ENCODE data around the gene DLX6. TPM values are rescaled to one million over a fixed set of nuclear protein-coding genes. Genes with fewer than 3 reads are reported as not detected.
A peak's percentile ranks its signal among the peaks of the same experiment; 100 is the strongest.

DLX6 gene
- total RNA-seq, 1 experiment from 2014 or later, result 1.3 TPM

DNA sequence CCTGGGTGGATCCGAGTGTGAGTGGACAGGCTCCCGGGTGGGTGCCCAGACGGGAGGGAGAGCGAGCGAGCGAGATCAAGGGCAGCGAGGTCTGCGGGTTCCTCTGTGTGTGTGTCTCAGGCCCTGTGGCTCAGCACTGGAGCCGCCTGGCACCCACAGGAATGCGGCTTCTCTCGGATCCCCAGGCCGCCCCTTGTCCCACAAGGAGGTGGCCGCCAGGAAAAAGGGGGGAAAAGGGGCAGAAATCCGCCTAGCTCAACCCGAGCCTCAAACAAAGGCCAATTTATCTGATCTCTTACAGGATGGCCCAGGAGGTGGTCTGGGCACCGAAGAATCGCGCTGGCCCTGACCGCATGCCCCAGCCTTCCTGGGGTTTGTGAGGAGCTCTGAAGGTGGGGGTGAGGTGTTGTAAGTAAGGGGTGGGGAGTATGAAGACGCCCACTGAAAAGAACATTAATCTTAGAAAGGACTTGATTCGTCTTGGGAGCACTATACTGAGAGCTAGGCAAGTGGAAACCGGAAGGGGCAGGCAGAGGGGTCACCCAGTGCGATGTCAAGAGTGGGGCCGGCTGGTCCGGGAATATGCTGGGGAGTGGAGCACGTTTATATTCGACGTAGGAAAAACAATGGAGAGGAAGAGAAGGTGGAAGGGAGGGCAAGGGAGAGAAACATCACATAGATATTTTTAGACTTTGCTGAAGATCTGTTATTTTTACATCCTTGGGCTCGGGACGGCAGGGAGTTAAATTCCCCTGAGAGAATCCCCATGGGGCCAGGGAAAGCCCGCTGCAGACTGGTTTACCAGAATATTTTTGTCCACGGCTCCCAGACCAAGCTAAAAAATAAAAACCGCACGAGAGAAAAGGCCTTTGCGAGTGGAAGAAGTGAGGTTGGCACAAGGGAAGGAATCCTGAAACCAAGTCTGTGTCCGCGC lies 12.1 kb downstream of the DLX6 start:
- Histone ChIP-seq H3K27me3 (ENCODE audit: control insufficient read depth, insufficient read depth, low read length) (peaks cover 20% of the 10 kb centered on the region), H3K36me3 (ENCODE audit: control insufficient read depth, insufficient read depth, low read length) (no peaks in the 10 kb centered on the region), H3K27ac (ENCODE audit: low read length) (no peak overlapping the region), H3K4me1 (ENCODE audit: control insufficient read depth, insufficient read depth, low read length) (peaks cover 8% of the 10 kb centered on the region; the same call in 1 of the 2 replicates), H3K4me3 (ENCODE audit: low read depth in 2 of 2, low read length in 2 of 2) (peak overlapping the region in 1 of 2 experiments; percentile 50; a peak in 1 of 4 replicates), H3K9me3 (ENCODE audit: control insufficient read depth, insufficient read depth, low read depth, low read length) (no peaks in the 10 kb centered on the region)
- in situ Hi-C loops (cut with HindIII; ENCODE audit: low pct_unique_long_range_greater_than_20kb, low sequenced_read_pairs), result no loop called here
- intact Hi-C loops (cut with micrococcal nuclease; ENCODE audit: unreplicated experiment), result no loop called here
- no peak for DNase-seq (ENCODE audit: low read depth, low spot score)
- ATAC-seq, result peak; percentile 29
- ChIA-PET CTCF (no interaction called here), POLR2A (interaction anchor here (0.6 kb wide), 1 partner anchor 12 kb away, joined by 5 read pairs; no protein-coding TSS in a partner anchor)
- BruUV-seq (replicated peaks), result no TSS peak
- TF ChIP-seq TCF7L2 (IDR thresholded peaks at IDR 0.05; ENCODE audit: low read depth, low read length), result peak; percentile 29; the same call in 1 of the 2 replicates
- TF ChIP-seq SIN3A (IDR thresholded peaks at IDR 0.05; ENCODE audit: borderline replicate concordance, insufficient read depth, low read depth, low read length), result no peak

GRCh38 chr7:97018126-97018601 lies 12.8 kb downstream of the DLX6 start:
- Histone ChIP-seq H3K9me3 (ENCODE audit: control insufficient read depth, insufficient read depth, low read depth, low read length) (no peaks in the 10 kb centered on the region), H3K27me3 (ENCODE audit: control insufficient read depth, insufficient read depth, low read length) (peaks cover 20% of the 10 kb centered on the region), H3K4me3 (ENCODE audit: low read depth in 2 of 2, low read length in 2 of 2) (no peak overlapping the region), H3K36me3 (ENCODE audit: control insufficient read depth, insufficient read depth, low read length) (no peaks in the 10 kb centered on the region), H3K27ac (ENCODE audit: low read length) (no peak overlapping the region), H3K4me1 (ENCODE audit: control insufficient read depth, insufficient read depth, low read length) (peaks cover 8% of the 10 kb centered on the region; the same call in 1 of the 2 replicates)
- BruUV-seq (replicated peaks), result no TSS peak
- ATAC-seq, result no peak
- in situ Hi-C loops (cut with HindIII; ENCODE audit: low pct_unique_long_range_greater_than_20kb, low sequenced_read_pairs) (no loop called here), intact Hi-C loops (cut with micrococcal nuclease; ENCODE audit: unreplicated experiment) (no loop called here)
- TF ChIP-seq POLR2AphosphoS5 (IDR thresholded peaks at IDR 0.05; ENCODE audit: low read depth, low read length) (no peak), SIN3A (IDR thresholded peaks at IDR 0.05; ENCODE audit: borderline replicate concordance, insufficient read depth, low read depth, low read length) (no peak), CTCF (IDR thresholded peaks at IDR 0.05) (no peak), TCF7L2 (IDR thresholded peaks at IDR 0.05; ENCODE audit: low read depth, low read length) (no peak)
- TF ChIP-seq, protein P1, sequence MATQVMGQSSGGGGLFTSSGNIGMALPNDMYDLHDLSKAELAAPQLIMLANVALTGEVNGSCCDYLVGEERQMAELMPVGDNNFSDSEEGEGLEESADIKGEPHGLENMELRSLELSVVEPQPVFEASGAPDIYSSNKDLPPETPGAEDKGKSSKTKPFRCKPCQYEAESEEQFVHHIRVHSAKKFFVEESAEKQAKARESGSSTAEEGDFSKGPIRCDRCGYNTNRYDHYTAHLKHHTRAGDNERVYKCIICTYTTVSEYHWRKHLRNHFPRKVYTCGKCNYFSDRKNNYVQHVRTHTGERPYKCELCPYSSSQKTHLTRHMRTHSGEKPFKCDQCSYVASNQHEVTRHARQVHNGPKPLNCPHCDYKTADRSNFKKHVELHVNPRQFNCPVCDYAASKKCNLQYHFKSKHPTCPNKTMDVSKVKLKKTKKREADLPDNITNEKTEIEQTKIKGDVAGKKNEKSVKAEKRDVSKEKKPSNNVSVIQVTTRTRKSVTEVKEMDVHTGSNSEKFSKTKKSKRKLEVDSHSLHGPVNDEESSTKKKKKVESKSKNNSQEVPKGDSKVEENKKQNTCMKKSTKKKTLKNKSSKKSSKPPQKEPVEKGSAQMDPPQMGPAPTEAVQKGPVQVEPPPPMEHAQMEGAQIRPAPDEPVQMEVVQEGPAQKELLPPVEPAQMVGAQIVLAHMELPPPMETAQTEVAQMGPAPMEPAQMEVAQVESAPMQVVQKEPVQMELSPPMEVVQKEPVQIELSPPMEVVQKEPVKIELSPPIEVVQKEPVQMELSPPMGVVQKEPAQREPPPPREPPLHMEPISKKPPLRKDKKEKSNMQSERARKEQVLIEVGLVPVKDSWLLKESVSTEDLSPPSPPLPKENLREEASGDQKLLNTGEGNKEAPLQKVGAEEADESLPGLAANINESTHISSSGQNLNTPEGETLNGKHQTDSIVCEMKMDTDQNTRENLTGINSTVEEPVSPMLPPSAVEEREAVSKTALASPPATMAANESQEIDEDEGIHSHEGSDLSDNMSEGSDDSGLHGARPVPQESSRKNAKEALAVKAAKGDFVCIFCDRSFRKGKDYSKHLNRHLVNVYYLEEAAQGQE (IDR thresholded peaks at IDR 0.05; ENCODE audit: insufficient read depth in 1 of 2, low read depth in 2 of 2, low read length in 1 of 2), result no peak
- CTCF ChIA-PET, result no interaction called here
- POLR2A ChIA-PET, result interaction anchor here (0.6 kb wide), 1 partner anchor 12 kb away, joined by 5 read pairs; no protein-coding TSS in a partner anchor
- DNase-seq (ENCODE audit: low read depth, low spot score), result no peak
